Measurements from ENCODE around the gene PXDC1. TPM values are rescaled to one million over a fixed set of nuclear protein-coding genes. Genes with fewer than 3 reads are reported as not detected.

PXDC1 gene
- total RNA-seq, 1 donor from 2014 or later: 7.5 TPM

GRCh38 chr6:3699231-3699630 lies 52.3 kb downstream of the PXDC1 start:
- Mint-ChIP-seq H3K4me3 (ENCODE audit: unreplicated experiment) (no peak overlapping the region), H3K9me3 (ENCODE audit: unreplicated experiment) (peaks cover 7% of the 10 kb centered on the region), H3K27ac (ENCODE audit: unreplicated experiment) (no peak overlapping the region), H3K36me3 (ENCODE audit: unreplicated experiment) (peaks cover 4% of the 10 kb centered on the region), H3K27me3 (ENCODE audit: unreplicated experiment) (peaks cover 10% of the 10 kb centered on the region), H3K4me1 (ENCODE audit: low read depth, unreplicated experiment) (peaks cover 42% of the 10 kb centered on the region)
- no peak for TF ChIP-seq CTCF (IDR thresholded peaks at IDR 0.05; ENCODE audit: partially characterized antibody, unreplicated experiment)
- DNase-seq: no peak

GRCh38 chr6:3698021-3698420 lies 53.5 kb downstream of the PXDC1 start:
- Mint-ChIP-seq H3K4me1 (ENCODE audit: low read depth, unreplicated experiment) (peaks cover 42% of the 10 kb centered on the region), H3K9me3 (ENCODE audit: unreplicated experiment) (peaks cover 7% of the 10 kb centered on the region), H3K27ac (ENCODE audit: unreplicated experiment) (no peak overlapping the region), H3K36me3 (ENCODE audit: unreplicated experiment) (peaks cover 4% of the 10 kb centered on the region), H3K27me3 (ENCODE audit: unreplicated experiment) (peaks cover 10% of the 10 kb centered on the region), H3K4me3 (ENCODE audit: unreplicated experiment) (no peak overlapping the region)
- TF ChIP-seq CTCF (IDR thresholded peaks at IDR 0.05; ENCODE audit: partially characterized antibody, unreplicated experiment): no peak
- DNase-seq: no peak

GRCh38 chr6:3697609-3698008 lies 53.9 kb downstream of the PXDC1 start:
- Mint-ChIP-seq H3K36me3 (ENCODE audit: unreplicated experiment) (peaks cover 4% of the 10 kb centered on the region), H3K27me3 (ENCODE audit: unreplicated experiment) (peaks cover 8% of the 10 kb centered on the region)

GRCh38 chr6:3696525-3697088 lies 54.9 kb downstream of the PXDC1 start:
- peak overlapping the region; percentile 84 for H3K27ac Mint-ChIP-seq (ENCODE audit: unreplicated experiment)
- H3K4me1 Mint-ChIP-seq (ENCODE audit: low read depth, unreplicated experiment): peaks cover 31% of the 10 kb centered on the region
- H3K4me3 Mint-ChIP-seq (ENCODE audit: unreplicated experiment): peak overlapping the region; percentile 44
- peaks cover 4% of the 10 kb centered on the region for H3K36me3 Mint-ChIP-seq (ENCODE audit: unreplicated experiment)
- no peak for TF ChIP-seq CTCF (IDR thresholded peaks at IDR 0.05; ENCODE audit: partially characterized antibody, unreplicated experiment)
- H3K27me3 Mint-ChIP-seq (ENCODE audit: unreplicated experiment): peaks cover 7% of the 10 kb centered on the region
- DNase-seq: peak; percentile 64
- H3K9me3 Mint-ChIP-seq (ENCODE audit: unreplicated experiment): peaks cover 3% of the 10 kb centered on the region

More at GRCh38 chr6:3697609-3698008, 53.9 kb downstream of the PXDC1 start:
- H3K9me3 Mint-ChIP-seq (ENCODE audit: unreplicated experiment): peaks cover 5% of the 10 kb centered on the region
- TF ChIP-seq CTCF (IDR thresholded peaks at IDR 0.05; ENCODE audit: partially characterized antibody, unreplicated experiment): no peak
- DNase-seq: no peak
- H3K27ac Mint-ChIP-seq (ENCODE audit: unreplicated experiment): peak overlapping the region; percentile 53
- H3K4me3 Mint-ChIP-seq (ENCODE audit: unreplicated experiment): no peak overlapping the region
- H3K4me1 Mint-ChIP-seq (ENCODE audit: low read depth, unreplicated experiment): peaks cover 40% of the 10 kb centered on the region

- peak overlapping the region; percentile 71 for H3K4me3 Mint-ChIP-seq (ENCODE audit: unreplicated experiment)
- TF ChIP-seq CTCF (IDR thresholded peaks at IDR 0.05; ENCODE audit: partially characterized antibody, unreplicated experiment): no peak
- H3K4me1 Mint-ChIP-seq (ENCODE audit: low read depth, unreplicated experiment): peaks cover 23% of the 10 kb centered on the region
- peaks cover 3% of the 10 kb centered on the region for H3K36me3 Mint-ChIP-seq (ENCODE audit: unreplicated experiment)
- H3K27me3 Mint-ChIP-seq (ENCODE audit: unreplicated experiment): peaks cover 7% of the 10 kb centered on the region
- DNase-seq: no peak
- H3K27ac Mint-ChIP-seq (ENCODE audit: unreplicated experiment): peak overlapping the region; percentile 80
- H3K9me3 Mint-ChIP-seq (ENCODE audit: unreplicated experiment): peaks cover 3% of the 10 kb centered on the region
These were observed 56.3 kb downstream of the PXDC1 start for GRCh38 chr6:3695065-3695817.
